H1 (cell line): Measurements from ENCODE around the gene CCT5. TPM values are rescaled to one million over a fixed set of nuclear protein-coding genes. Genes with fewer than 3 reads are reported as not detected.

Experiments
- CTCF ChIA-PET: fragments of 300-600 bp; sonication (Branson Sonifier 250); formaldehyde crosslinking; loops from one replicate; lab custom pipeline; 2021; ENCODE audit not compliant: partially characterized antibody; lab: Charles Lee
- POLR2A ChIA-PET: fragments of 300-600 bp; sonication (Branson Sonifier 250); formaldehyde crosslinking; loops from one replicate; lab custom pipeline; 2021; ENCODE audit warnings: inconsistent platforms; ENCODE audit not compliant: partially characterized antibody; lab: Charles Lee
- DNase-seq, 2 experiments: peaks; one replicate each; pipeline versions ENCODE4 v3.0.0 to v3.0.0-alpha.2; 2010 to 2022; ENCODE audit warnings: low spot score in 2 of 2, low read depth in 1 of 2, mixed read lengths in 1 of 2
- FAIRE-seq: peaks from 2 replicates; lab custom pipeline; 2011; peaks lifted over from hg19 to GRCh38; lab: Jason Lieb, UNC
- H2AFZ ChIP-seq: 2 replicates; pipeline ENCODE4 v1.8.1; 2012; ENCODE audit warnings: low read length, inconsistent platforms
- H2AK5ac ChIP-seq: 2 replicates; pipeline ENCODE4 v1.6.1; 2013; ENCODE audit warnings: low read depth, low read length
- H2BK120ac ChIP-seq: replicated peaks from 2 replicates; pipeline ENCODE3; 2013; ENCODE audit warnings: low read depth, low read length, inconsistent platforms
- H2BK12ac ChIP-seq: 2 replicates; pipeline ENCODE4 v1.6.1; 2013; ENCODE audit warnings: low read depth, low read length
- H2BK15ac ChIP-seq: 2 replicates; pipeline ENCODE4 v1.6.1; 2013; ENCODE audit warnings: low read length
- H2BK20ac ChIP-seq: 2 replicates; pipeline ENCODE4 v1.6.1; 2013; ENCODE audit warnings: low read length
- H2BK5ac ChIP-seq: 2 replicates; pipeline ENCODE4 v1.6.1; 2013; ENCODE audit warnings: low read depth, low read length
- H3K14ac ChIP-seq: 2 replicates; pipeline ENCODE4 v1.6.1; 2013; ENCODE audit warnings: inconsistent platforms; ENCODE audit not compliant: insufficient read length
- H3K18ac ChIP-seq: 2 replicates; pipeline ENCODE4 v1.6.1; 2013; ENCODE audit warnings: low read length; ENCODE audit errors: extremely low read depth
- H3K23ac ChIP-seq: 2 replicates; pipeline ENCODE4 v1.6.1; 2013; ENCODE audit warnings: inconsistent platforms; ENCODE audit not compliant: insufficient read length
- H3K23me2 ChIP-seq: 2 replicates; pipeline ENCODE4 v1.6.1; 2013; ENCODE audit warnings: low read depth, low read length
- H3K27ac ChIP-seq: 2 replicates; pipeline ENCODE4 v1.6.1; 2011; ENCODE audit warnings: low read depth, low read length, inconsistent platforms
- H3K27me3 ChIP-seq, 4 experiments: replicated peaks in 1 of 4; 1 replicate in 1 of 4; 2 replicates in 3 of 4; pipeline versions ENCODE4 v1.6.1 to v1.8.1; 2011 to 2013; ENCODE audit warnings: low read length in 3 of 4, mild to moderate bottlenecking in 3 of 4, inconsistent platforms in 2 of 4, mixed read lengths in 2 of 4, moderate library complexity in 1 of 4; ENCODE audit not compliant: control insufficient read depth in 3 of 4, insufficient read depth in 3 of 4; ENCODE audit errors: extremely low read depth in 1 of 4
- H3K36me3 ChIP-seq, 4 experiments: 2 replicates each; pipeline versions ENCODE4 v1.6.1 to v1.8.1; 2011 to 2013; ENCODE audit warnings: mild to moderate bottlenecking in 4 of 4, low read length in 3 of 4, moderate library complexity in 2 of 4, control low read depth in 1 of 4, inconsistent platforms in 1 of 4; ENCODE audit not compliant: insufficient read depth in 4 of 4, control insufficient read depth in 2 of 4
- H3K4ac ChIP-seq: replicated peaks from 2 replicates; pipeline ENCODE3; 2013; ENCODE audit warnings: low read length, low read depth, mixed read lengths, inconsistent platforms; ENCODE audit not compliant: insufficient read length
- H3K4me1 ChIP-seq, 4 experiments: replicated peaks in 1 of 4; 1 replicate in 1 of 4; 2 replicates in 3 of 4; pipeline versions ENCODE4 v1.6.1 to v1.8.1; 2011 to 2013; ENCODE audit warnings: low read length in 3 of 4, inconsistent platforms in 2 of 4, mixed read lengths in 1 of 4; ENCODE audit not compliant: insufficient read depth in 4 of 4, control insufficient read depth in 3 of 4
- H3K4me2 ChIP-seq, 2 experiments: 2 replicates each; pipeline versions ENCODE4 v1.6.1 to v1.8.1; 2011 to 2013; ENCODE audit warnings: low read depth in 2 of 2, low read length in 2 of 2, control low read depth in 1 of 2, inconsistent platforms in 1 of 2, mild to moderate bottlenecking in 1 of 2; ENCODE audit not compliant: insufficient read depth in 1 of 2
- H3K4me3 ChIP-seq, 4 experiments: fragments of 200-600, 300-600 bp in 1 of 4; sonication (generic), shearing (Covaris generic), sonication (Bioruptor Twin) in 1 of 4; 2 replicates each; pipeline versions ENCODE4 v1.5.1 to v1.8.1; 2011 to 2016; ENCODE audit warnings: low read length in 4 of 4, low read depth in 3 of 4, control low read depth in 2 of 4, inconsistent platforms in 2 of 4, mild to moderate bottlenecking in 2 of 4, mixed read lengths in 1 of 4, moderate library complexity in 1 of 4; ENCODE audit not compliant: insufficient read depth in 2 of 4; ENCODE audit errors: extremely low read depth in 1 of 4
- H3K56ac ChIP-seq: replicated peaks from 2 replicates; pipeline ENCODE3; 2013; ENCODE audit warnings: low read depth, mild to moderate bottlenecking, mixed read lengths, low read length, inconsistent platforms; ENCODE audit not compliant: insufficient read length
- H3K79me1 ChIP-seq: 2 replicates; pipeline ENCODE4 v1.6.1; 2013; ENCODE audit warnings: low read depth, low read length, control low read depth
- H3K79me2 ChIP-seq, 2 experiments: 2 replicates each; pipeline versions ENCODE4 v1.6.1 to v1.8.1; 2012 to 2013; ENCODE audit warnings: low read length in 2 of 2, mild to moderate bottlenecking in 2 of 2, inconsistent platforms in 1 of 2; ENCODE audit not compliant: insufficient read depth in 2 of 2, control insufficient read depth in 1 of 2
- H3K9ac ChIP-seq, 4 experiments: replicated peaks in 1 of 4; 1 replicate in 1 of 4; 2 replicates in 3 of 4; pipeline versions ENCODE4 v1.6.1 to v1.8.1; 2011 to 2013; ENCODE audit warnings: low read depth in 3 of 4, low read length in 3 of 4, control low read depth in 2 of 4, mild to moderate bottlenecking in 2 of 4, moderate library complexity in 2 of 4, inconsistent platforms in 1 of 4; ENCODE audit errors: extremely low read depth in 1 of 4
- H3K9me3 ChIP-seq, 2 experiments: 2 replicates each; pipeline versions ENCODE4 v1.6.1 to v1.8.1; 2012 to 2013; ENCODE audit warnings: mild to moderate bottlenecking in 2 of 2, moderate library complexity in 2 of 2, control low read depth in 1 of 2, inconsistent platforms in 1 of 2, low read depth in 1 of 2, low read length in 1 of 2, mixed read lengths in 1 of 2; ENCODE audit not compliant: insufficient read depth in 2 of 2
- H4K20me1 ChIP-seq, 2 experiments: replicated peaks in 1 of 2; 2 replicates each; pipeline versions ENCODE3 to v1.8.1; 2011 to 2013; ENCODE audit warnings: inconsistent platforms in 2 of 2, low read length in 2 of 2, mild to moderate bottlenecking in 1 of 2; ENCODE audit not compliant: insufficient read depth in 2 of 2, control insufficient read depth in 1 of 2
- H4K5ac ChIP-seq: 2 replicates; pipeline ENCODE4 v1.6.1; 2013; ENCODE audit warnings: low read length, low read depth, mixed read lengths, inconsistent platforms; ENCODE audit not compliant: insufficient read length
- H4K8ac ChIP-seq: 2 replicates; pipeline ENCODE4 v1.8.0; 2013; ENCODE audit warnings: mild to moderate bottlenecking, moderate library complexity, low read length, inconsistent platforms; ENCODE audit not compliant: insufficient read depth; ENCODE audit errors: extremely low read depth
- H4K91ac ChIP-seq: replicated peaks from 2 replicates; pipeline ENCODE3; 2013; ENCODE audit warnings: low read length, mixed read lengths, inconsistent platforms; ENCODE audit not compliant: insufficient read length
- BACH1 ChIP-seq: IDR thresholded peaks from 2 replicates; pipeline ENCODE4 v1.6.1; 2012; ENCODE audit warnings: low read length, improper control_type of control experiment
- GTF2F1 ChIP-seq: IDR thresholded peaks from 2 replicates; pipeline ENCODE4 v1.6.1; 2012; ENCODE audit warnings: low read depth, low read length, improper control_type of control experiment, borderline replicate concordance
- SP4 ChIP-seq: IDR thresholded peaks from 2 replicates; pipeline ENCODE4 v1.6.1; 2012; ENCODE audit warnings: low read length, inconsistent platforms
- WGBS, 2 experiments: shearing (Covaris generic) in 1 of 2; methylation state at CpG; one replicate each; pipeline versions ENCODE4 v1.1.6 to v1.1.7; 2013 to 2015; ENCODE audit warnings: low lambda C conversion rate in 2 of 2, mixed read lengths in 2 of 2, inconsistent platforms in 1 of 2, low coverage in 1 of 2, missing lambda C conversion rate in 1 of 2; ENCODE audit not compliant: insufficient replicate concordance in 2 of 2, insufficient coverage in 1 of 2, insufficient read length in 1 of 2; ENCODE audit errors: extremely low coverage in 1 of 2, missing lambda C conversion rate in 1 of 2; 5-methylcytosine and 5-hydroxymethylcytosine counted together
- polyA plus RNA-seq, 7 experiments: library from polyadenylated mRNA; depleted of rRNA in 3 of 7; stranded (reverse) in 5 of 7; unstranded in 2 of 7; fragments of >200 nt in 5 of 7; fragments of 200-250 nt in 2 of 7; gene quantifications; 1 replicate in 5 of 7; 2 replicates in 1 of 7; 4 replicates in 1 of 7; pipeline versions ENCODE4 v1.2.1 to v1.2.3, GENCODE V29; 2011 to 2013; ENCODE audit warnings: missing spikeins in 2 of 7, mixed read lengths in 2 of 7
- total RNA-seq: library from RNA; stranded (reverse); fragmentation: NEBNext Ultra II Directional; extraction: Animal tissue kit (Norgen Biotek cat#: 25700); gene quantifications from 2 replicates; pipeline ENCODE4 v1.2.1, GENCODE V29; 2021

CCT5 gene
- total and polyA plus RNA-seq, 2 of the 8 experiments (the other 6 are each of a cell fraction or from before 2014, with no cell fraction given): 425 to 549 TPM

- peaks cover 2% of the 10 kb centered on the region; the same call in 1 of the 2 replicates for H3K79me1 ChIP-seq
- no peak overlapping the region for H3K14ac ChIP-seq
- no peak overlapping the region for H3K56ac ChIP-seq
- no peaks in the 10 kb centered on the region for H3K23me2 ChIP-seq
- TF ChIP-seq GTF2F1 (no peak), SP4 (no peak), BACH1 (no peak)
- no peak for DNase-seq
- H2BK12ac ChIP-seq: no peak overlapping the region
- H3K27me3 ChIP-seq: no peaks in the 10 kb centered on the region
- no peak overlapping the region for H3K4ac ChIP-seq
- no peaks in the 10 kb centered on the region for H3K36me3 ChIP-seq
- no peaks in the 10 kb centered on the region for H4K20me1 ChIP-seq
- ChIA-PET CTCF (interaction anchor here (0.9 to 1.3 kb wide), 3 partner anchors 9 to 469 kb away, joined by 3 to 5 read pairs (median 4); no protein-coding TSS in a partner anchor), POLR2A (interaction anchor here (0.6 to 1.9 kb wide), 5 partner anchors 9 to 144 kb away, joined by 3 to 5 read pairs (median 3); no protein-coding TSS in a partner anchor)
- no peak overlapping the region for H4K91ac ChIP-seq
- H3K4me1 ChIP-seq: no peaks in the 10 kb centered on the region
- no peak overlapping the region for H2AFZ ChIP-seq
- H3K23ac ChIP-seq: no peak overlapping the region
- no peak overlapping the region for H2BK5ac ChIP-seq
- H3K9me3 ChIP-seq: no peaks in the 10 kb centered on the region
- no peak for FAIRE-seq
- no peak overlapping the region for H2AK5ac ChIP-seq
- no peak overlapping the region for H3K18ac ChIP-seq
- H3K9ac ChIP-seq: no peak overlapping the region
- H4K8ac ChIP-seq: no peak overlapping the region
- H2BK20ac ChIP-seq: no peak overlapping the region
- 92% methylated on average over 1 of the region's 1 CpG; no CpG with 5 or more reads in 1 of the 2 experiments for WGBS, 2 experiments
- H3K4me2 ChIP-seq: no peak overlapping the region
- H4K5ac ChIP-seq: no peak overlapping the region
- H2BK15ac ChIP-seq: no peak overlapping the region
- H3K27ac ChIP-seq: no peak overlapping the region
- no peak overlapping the region for H3K4me3 ChIP-seq
- H2BK120ac ChIP-seq: no peak overlapping the region
- peaks cover 0 to 6% of the 10 kb centered on the region in 2 experiments; a peak in 1 of 4 replicates for H3K79me2 ChIP-seq
Measured at GRCh38 chr5:10243660-10244240, 6.3 kb upstream of the CCT5 start.
